Measurements from ENCODE around the gene LMAN1L. TPM values are rescaled to one million over a fixed set of nuclear protein-coding genes. Genes with fewer than 3 reads are reported as not detected.

LMAN1L gene

DNA sequence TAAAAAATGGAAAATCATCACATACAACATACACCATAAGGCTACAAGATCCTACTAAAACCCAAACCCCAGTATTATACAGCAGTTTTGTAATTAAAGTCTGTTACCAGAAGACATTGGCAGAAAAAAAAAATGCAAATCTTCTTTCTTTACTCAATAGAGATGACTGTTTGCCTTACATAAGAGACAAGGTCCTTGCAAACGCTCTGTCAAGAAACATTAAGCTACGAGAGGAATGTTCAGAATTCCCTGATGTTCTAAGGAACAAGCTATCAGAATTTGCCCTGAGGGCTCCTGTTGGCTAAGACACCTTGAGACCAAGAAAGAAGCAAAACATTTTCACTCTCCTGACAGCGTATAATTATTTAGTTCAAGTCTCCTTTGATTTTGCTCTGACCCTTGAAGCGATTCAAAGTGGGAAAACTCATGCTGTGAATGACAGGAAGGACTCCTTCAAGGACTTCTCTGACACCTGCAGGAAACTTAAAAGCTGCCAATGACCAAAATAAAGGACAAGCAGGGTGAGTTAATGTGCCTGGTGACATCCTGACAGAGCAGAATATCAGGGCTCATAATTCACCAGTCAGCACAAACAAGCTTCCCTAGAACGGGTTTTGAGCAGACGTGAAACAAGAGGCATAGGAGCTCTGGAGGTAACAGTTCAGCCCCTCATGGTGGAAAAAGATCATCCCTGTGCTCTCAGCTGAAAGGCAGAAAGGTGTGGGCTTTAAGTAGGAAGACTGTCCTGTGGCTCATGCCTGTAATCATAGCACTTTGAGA is 58.0 kb downstream of the LMAN1L start:
- Histone ChIP-seq H3K4me2 (ENCODE audit: low read length) (peak overlapping the region; percentile 8), H3K36me3 (ENCODE audit: insufficient read depth, low read length) (peaks cover 9% of the 10 kb centered on the region), H3K4me1 (ENCODE audit: control insufficient read depth, insufficient read depth, low read length) (peaks cover 28% of the 10 kb centered on the region), H3K9ac (ENCODE audit: low read depth, low read length) (peak overlapping the region; percentile 0), H3K4me3 (ENCODE audit: low read length) (no peak overlapping the region), H3K9me3 (replicated peaks; ENCODE audit: low read length) (no peaks in the 10 kb centered on the region), H3K27me3 (ENCODE audit: control insufficient read depth, insufficient read depth, low read length) (no peaks in the 10 kb centered on the region)

DNA sequence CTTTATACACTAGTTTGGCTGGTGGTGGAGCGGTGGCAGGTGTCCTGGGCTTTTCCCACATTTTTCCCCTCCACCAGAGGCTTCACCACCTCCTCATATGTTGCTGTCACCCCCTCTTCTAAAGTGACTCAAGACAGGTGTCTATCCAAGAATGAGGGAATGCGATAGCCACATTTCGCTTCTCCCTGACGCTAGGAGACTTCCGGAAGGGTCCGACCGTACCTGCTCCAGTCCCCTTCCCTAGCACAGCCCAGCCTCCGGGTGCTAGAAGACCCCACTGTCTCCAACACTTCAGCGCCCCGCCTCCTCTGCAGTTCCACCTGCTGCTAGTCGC is 60.0 kb downstream of the LMAN1L start:
- H3K36me3 ChIP-seq (ENCODE audit: insufficient read depth, low read length) = peaks cover 5% of the 10 kb centered on the region
- no peaks in the 10 kb centered on the region for H3K27me3 ChIP-seq (ENCODE audit: control insufficient read depth, insufficient read depth, low read length)
- H3K4me3 ChIP-seq (ENCODE audit: low read length) = peak overlapping the region; percentile 91
- peak overlapping the region; percentile 91 for H3K4me2 ChIP-seq (ENCODE audit: low read length)
- peaks cover 19% of the 10 kb centered on the region for H3K4me1 ChIP-seq (ENCODE audit: control insufficient read depth, insufficient read depth, low read length)
- peak overlapping the region; percentile 93 for H3K9ac ChIP-seq (ENCODE audit: low read depth, low read length)
- no peaks in the 10 kb centered on the region for H3K9me3 ChIP-seq (replicated peaks; ENCODE audit: low read length)

- Histone ChIP-seq H3K4me3 (ENCODE audit: low read length) (peak within 1 kb of the TSS; percentile 91), H3K36me3 (ENCODE audit: insufficient read depth, low read length) (peaks cover 4% of the 10 kb centered on the region), H3K4me1 (ENCODE audit: control insufficient read depth, insufficient read depth, low read length) (peaks cover 19% of the 10 kb centered on the region)
Measured at GRCh38 chr15:74873036-74873755, 60.6 kb downstream of the LMAN1L start, which contains the start of gene SCAMP2. Gene SCAMP2, minus strand, starts transcription at chr15:74873365. Its CDS starts 110 bp downstream, at chr15:74873255.

GRCh38 chr15:74873756-74874424 is 61.3 kb downstream of the LMAN1L start:
- Histone ChIP-seq H3K4me1 (ENCODE audit: control insufficient read depth, insufficient read depth, low read length) (peaks cover 19% of the 10 kb centered on the region), H3K9ac (ENCODE audit: low read depth, low read length) (peak overlapping the region; percentile 93), H3K27me3 (ENCODE audit: control insufficient read depth, insufficient read depth, low read length) (no peaks in the 10 kb centered on the region), H3K4me2 (ENCODE audit: low read length) (peak overlapping the region; percentile 91), H3K36me3 (ENCODE audit: insufficient read depth, low read length) (peaks cover 4% of the 10 kb centered on the region), H3K9me3 (replicated peaks; ENCODE audit: low read length) (no peaks in the 10 kb centered on the region), H3K4me3 (ENCODE audit: low read length) (peak overlapping the region; percentile 91)

More at GRCh38 chr15:74873036-74873755, 60.6 kb downstream of the LMAN1L start, which contains the start of gene SCAMP2:
- Histone ChIP-seq H3K9me3 (replicated peaks; ENCODE audit: low read length) (no peaks in the 10 kb centered on the region), H3K4me2 (ENCODE audit: low read length) (peak within 1 kb of the TSS; percentile 91), H3K9ac (ENCODE audit: low read depth, low read length) (peak within 1 kb of the TSS; percentile 93), H3K27me3 (ENCODE audit: control insufficient read depth, insufficient read depth, low read length) (no peaks in the 10 kb centered on the region)

Small RNA genes lying within 50 kb of the gene (small RNA-seq; reads per million reads assigned to genes)
- gene CPLX3 = not detected
- not detected for gene MIR4513
- gene MIR6882 = 0.84 reads per million, percentile 20 among the genes with 10 or more reads in this experiment

All from skeletal muscle satellite cell (primary cell).